Calu3 (cell line): ENCODE results near the gene PARD3. TPM values are rescaled to one million over a fixed set of nuclear protein-coding genes. Genes with fewer than 3 reads are reported as not detected.

Experiments
- BruUV-seq: library from RNA; stranded (reverse); fragments of 400-500 nt; replicated peaks from 2 replicates; lab custom pipeline; 2021; lab: Mats Ljungman, UMichigan
- CTCF ChIA-PET: fragments of 300-600 bp; sonication (Branson Sonifier 250); formaldehyde crosslinking; loops from one replicate; lab custom pipeline; 2022; ENCODE audit warnings: antibody characterized with exemption; lab: Charles Lee
- DNase-seq: peaks from one replicate; pipeline ENCODE4 v3.0.0; 2022
- H3K27ac Mint-ChIP-seq: one replicate; pipeline ENCODE4 v1.8.0; 2022; ENCODE audit warnings: mixed read lengths; ENCODE audit not compliant: unreplicated experiment
- H3K27me3 Mint-ChIP-seq: one replicate; pipeline ENCODE4 v1.8.0; 2022; ENCODE audit warnings: mixed read lengths; ENCODE audit not compliant: unreplicated experiment
- H3K36me3 Mint-ChIP-seq: one replicate; pipeline ENCODE4 v1.8.0; 2022; ENCODE audit warnings: mild to moderate bottlenecking, moderate library complexity, mixed read lengths; ENCODE audit not compliant: insufficient read depth, unreplicated experiment
- H3K4me1 Mint-ChIP-seq: one replicate; pipeline ENCODE4 v1.8.0; 2022; ENCODE audit warnings: mild to moderate bottlenecking, low read depth, mixed read lengths; ENCODE audit not compliant: unreplicated experiment
- H3K4me3 Mint-ChIP-seq: one replicate; pipeline ENCODE4 v1.8.0; 2022; ENCODE audit warnings: mild to moderate bottlenecking, low read depth, moderate library complexity, mixed read lengths; ENCODE audit not compliant: unreplicated experiment
- H3K9me3 Mint-ChIP-seq: one replicate; pipeline ENCODE4 v1.8.0; 2022; ENCODE audit warnings: low read depth, mixed read lengths; ENCODE audit not compliant: unreplicated experiment
- intact Hi-C: fragments of 100-400 bp; cut with micrococcal nuclease; formaldehyde crosslinking; loops from one replicate; pipeline ENCODE4 v1.10.0; 2022; ENCODE audit not compliant: unreplicated experiment
- total RNA-seq: library from RNA; stranded (reverse); gene quantifications from 2 replicates; pipeline ENCODE4 v1.2.3, GENCODE V29; 2022
- TF ChIP-seq, protein P1 (sequence below): fragments of 200-600 bp; IDR thresholded peaks from one replicate; pipeline ENCODE4 v1.8.0; 2022; ENCODE audit warnings: antibody characterized with exemption; ENCODE audit not compliant: unreplicated experiment

Gene PARD3
- total RNA-seq, 1 experiment from 2014 or later, result 62.4 TPM

DNA sequence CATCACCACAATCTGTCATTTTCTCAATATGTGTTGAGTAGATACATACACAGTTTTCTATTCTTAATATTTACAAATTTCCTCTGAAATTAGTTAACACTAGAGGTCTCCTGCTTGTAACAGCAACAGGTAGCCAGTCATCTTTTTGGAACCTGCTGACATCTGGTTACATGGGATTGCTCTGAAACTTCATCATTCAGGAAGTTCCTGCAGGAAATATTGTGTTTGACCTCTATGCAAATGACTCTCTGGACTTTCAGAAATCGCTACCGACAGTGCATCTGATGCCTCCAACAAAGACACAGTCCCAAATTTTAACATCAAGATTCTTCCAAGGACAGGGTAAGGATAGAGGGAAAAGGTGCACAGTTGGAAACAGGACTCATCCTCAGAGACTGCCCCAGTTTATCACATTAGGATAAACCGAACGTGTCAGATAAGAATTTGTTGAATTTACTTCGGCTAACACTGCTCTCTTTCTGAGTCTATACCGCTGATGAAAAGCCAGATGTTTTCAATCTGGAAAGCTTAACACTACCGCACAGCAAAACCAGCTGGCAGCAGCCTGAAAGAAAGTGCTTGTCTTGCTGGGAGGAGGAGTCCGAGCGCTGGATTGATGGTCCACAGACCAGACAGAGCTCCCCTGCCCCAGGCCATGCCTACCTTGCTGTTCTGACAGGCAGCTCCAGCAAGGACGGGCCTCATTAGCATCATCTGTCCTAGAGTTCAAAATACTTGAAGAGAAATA is 633.4 kb downstream of the PARD3 start:
- Mint-ChIP-seq H3K4me1 (peaks cover 15% of the 10 kb centered on the region), H3K9me3 (no peaks in the 10 kb centered on the region), H3K36me3 (no peaks in the 10 kb centered on the region), H3K4me3 (no peak overlapping the region), H3K27me3 (no peaks in the 10 kb centered on the region), H3K27ac (no peak overlapping the region)
- TF ChIP-seq, protein P1, sequence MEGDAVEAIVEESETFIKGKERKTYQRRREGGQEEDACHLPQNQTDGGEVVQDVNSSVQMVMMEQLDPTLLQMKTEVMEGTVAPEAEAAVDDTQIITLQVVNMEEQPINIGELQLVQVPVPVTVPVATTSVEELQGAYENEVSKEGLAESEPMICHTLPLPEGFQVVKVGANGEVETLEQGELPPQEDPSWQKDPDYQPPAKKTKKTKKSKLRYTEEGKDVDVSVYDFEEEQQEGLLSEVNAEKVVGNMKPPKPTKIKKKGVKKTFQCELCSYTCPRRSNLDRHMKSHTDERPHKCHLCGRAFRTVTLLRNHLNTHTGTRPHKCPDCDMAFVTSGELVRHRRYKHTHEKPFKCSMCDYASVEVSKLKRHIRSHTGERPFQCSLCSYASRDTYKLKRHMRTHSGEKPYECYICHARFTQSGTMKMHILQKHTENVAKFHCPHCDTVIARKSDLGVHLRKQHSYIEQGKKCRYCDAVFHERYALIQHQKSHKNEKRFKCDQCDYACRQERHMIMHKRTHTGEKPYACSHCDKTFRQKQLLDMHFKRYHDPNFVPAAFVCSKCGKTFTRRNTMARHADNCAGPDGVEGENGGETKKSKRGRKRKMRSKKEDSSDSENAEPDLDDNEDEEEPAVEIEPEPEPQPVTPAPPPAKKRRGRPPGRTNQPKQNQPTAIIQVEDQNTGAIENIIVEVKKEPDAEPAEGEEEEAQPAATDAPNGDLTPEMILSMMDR, result no peak
- no TSS peak for BruUV-seq
- CTCF ChIA-PET, result interaction anchor here (0.6 kb wide), 1 partner anchor 733 kb away, joined by 5 read pairs; no protein-coding TSS in a partner anchor
- no peak for DNase-seq
- intact Hi-C loops, result no loop called here

DNA sequence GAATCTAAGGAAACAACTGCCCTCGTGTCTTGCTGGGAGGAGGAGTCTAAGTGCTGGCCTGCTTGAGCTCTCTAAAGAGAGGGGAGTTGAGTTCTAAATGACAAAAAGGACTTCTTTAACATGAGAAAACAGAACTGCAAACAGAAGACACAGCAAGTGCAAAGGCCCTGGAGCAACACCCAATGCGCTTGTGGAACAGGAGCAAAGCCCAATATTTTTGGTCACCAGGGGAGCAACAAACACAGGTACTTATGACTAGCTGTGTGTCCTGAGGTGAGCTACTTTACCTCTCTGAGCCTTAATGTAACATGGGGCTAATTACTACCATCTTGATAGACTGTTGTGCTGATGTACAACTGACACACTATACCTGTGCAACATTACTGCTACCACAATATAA is 634.3 kb downstream of the PARD3 start:
- no peaks in the 10 kb centered on the region for H3K9me3 Mint-ChIP-seq
- CTCF ChIA-PET, result no interaction called here
- TF ChIP-seq, protein P1, result no peak

DNA sequence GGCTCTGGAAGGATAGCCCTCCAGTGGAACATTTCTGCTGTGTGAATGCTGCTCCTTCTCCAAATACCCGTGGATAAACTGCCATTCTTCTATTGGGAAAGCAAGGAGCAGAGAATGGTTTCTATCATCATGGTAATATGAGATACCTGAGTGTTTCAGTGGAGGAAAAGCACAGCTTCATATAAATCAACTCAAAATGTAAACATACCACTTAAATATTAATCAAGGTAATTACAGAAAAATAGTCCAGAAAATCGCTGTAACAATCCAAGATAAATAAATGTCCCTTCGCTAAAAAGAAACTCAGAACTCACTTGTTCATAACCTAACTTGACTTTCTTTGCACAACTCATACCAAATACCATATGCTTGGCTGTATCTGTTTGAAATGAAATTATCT is 635.8 kb downstream of the PARD3 start:
- CTCF ChIA-PET, result no interaction called here
- Mint-ChIP-seq H3K9me3 (no peaks in the 10 kb centered on the region), H3K4me3 (no peak overlapping the region), H3K36me3 (no peaks in the 10 kb centered on the region), H3K4me1 (no peaks in the 10 kb centered on the region), H3K27ac (no peak overlapping the region), H3K27me3 (no peaks in the 10 kb centered on the region)
- DNase-seq, result no peak
- BruUV-seq, result no TSS peak
- intact Hi-C loops, result no loop called here
- TF ChIP-seq, protein P1, result no peak

More for the DNA sequence above, 634.3 kb downstream of the PARD3 start:
- no peak overlapping the region for H3K4me3 Mint-ChIP-seq
- no peak for DNase-seq
- peaks cover 13% of the 10 kb centered on the region for H3K4me1 Mint-ChIP-seq
- no peak overlapping the region for H3K27ac Mint-ChIP-seq
- BruUV-seq, result no TSS peak
- intact Hi-C loops, result no loop called here
- no peaks in the 10 kb centered on the region for H3K36me3 Mint-ChIP-seq
- H3K27me3 Mint-ChIP-seq, result no peaks in the 10 kb centered on the region

DNA sequence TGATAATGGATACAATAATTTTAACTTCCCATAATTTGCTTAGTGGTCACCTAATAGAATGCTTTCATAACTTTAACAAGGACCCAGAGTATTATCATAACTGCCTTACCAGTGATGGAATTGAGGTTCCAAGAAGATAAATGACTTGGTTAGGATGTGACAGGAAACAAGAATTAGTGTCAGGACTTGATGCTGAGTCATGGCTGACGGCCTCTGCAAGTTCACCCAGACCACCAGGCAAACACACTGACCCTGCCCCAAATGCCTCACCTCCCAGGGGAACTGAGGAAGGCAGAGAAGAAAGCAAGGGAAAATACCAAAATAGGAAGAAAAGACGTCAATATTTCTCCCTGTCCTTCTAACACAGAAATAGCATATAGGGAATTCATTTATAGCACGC is 636.3 kb downstream of the PARD3 start:
- no peak overlapping the region for H3K27ac Mint-ChIP-seq
- intact Hi-C loops, result no loop called here
- no peaks in the 10 kb centered on the region for H3K27me3 Mint-ChIP-seq
- no peaks in the 10 kb centered on the region for H3K4me1 Mint-ChIP-seq
- H3K4me3 Mint-ChIP-seq, result no peak overlapping the region
- no peak for DNase-seq
- BruUV-seq, result no TSS peak
- no peaks in the 10 kb centered on the region for H3K9me3 Mint-ChIP-seq
- CTCF ChIA-PET, result no interaction called here
- H3K36me3 Mint-ChIP-seq, result no peaks in the 10 kb centered on the region
- TF ChIP-seq, protein P1, result no peak
